ENCODE measurements around the gene RNU6-1.

RNU6-1 gene

DNA sequence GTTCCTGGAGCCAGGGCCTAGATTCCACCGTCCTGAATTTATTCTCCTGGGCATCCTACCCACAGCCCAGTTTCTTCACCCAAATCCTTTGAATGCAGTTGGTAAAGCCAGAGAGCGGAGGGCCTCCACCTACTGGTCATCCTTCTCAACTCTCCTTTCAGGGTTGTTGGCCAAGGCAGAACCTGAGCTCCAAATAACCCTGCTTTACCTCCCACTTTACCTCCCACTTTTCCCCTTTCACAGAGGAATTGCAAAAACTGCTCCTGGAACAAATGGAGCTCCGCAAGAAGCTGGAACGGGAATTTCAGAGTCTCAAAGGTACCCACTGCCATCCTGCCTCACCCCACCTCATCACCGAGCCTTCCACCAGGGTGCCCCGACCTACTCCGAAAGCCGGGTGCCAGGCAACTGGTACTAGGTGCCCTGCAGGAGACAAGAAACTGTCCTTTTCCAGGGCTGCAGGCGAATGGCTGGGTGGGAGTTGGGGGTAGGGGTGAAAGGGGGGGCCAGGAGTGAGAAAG is 7.8 kb downstream of the RNU6-1 start:
- DNase-seq = no peak

DNA sequence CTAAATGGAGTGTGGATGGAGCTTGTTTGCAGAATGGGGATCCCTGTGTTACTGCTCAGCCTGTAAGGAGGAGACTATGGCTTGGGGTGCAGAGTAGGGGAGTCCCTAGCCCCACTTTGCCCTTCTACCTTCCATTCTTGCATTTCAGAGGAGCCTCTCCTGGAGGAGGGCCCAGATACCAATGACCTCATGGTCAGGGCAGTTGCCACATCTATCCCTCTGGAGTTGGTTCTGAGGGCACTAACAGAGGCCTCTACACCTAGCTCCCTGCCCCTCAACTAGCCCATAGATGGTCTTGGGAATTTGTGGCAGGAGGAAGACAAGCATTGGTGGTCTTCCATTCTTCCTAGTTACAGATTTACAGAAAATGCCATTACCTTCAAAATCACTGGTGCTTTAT is 8.5 kb downstream of the RNU6-1 start:
- DNase-seq = no peak

DNA sequence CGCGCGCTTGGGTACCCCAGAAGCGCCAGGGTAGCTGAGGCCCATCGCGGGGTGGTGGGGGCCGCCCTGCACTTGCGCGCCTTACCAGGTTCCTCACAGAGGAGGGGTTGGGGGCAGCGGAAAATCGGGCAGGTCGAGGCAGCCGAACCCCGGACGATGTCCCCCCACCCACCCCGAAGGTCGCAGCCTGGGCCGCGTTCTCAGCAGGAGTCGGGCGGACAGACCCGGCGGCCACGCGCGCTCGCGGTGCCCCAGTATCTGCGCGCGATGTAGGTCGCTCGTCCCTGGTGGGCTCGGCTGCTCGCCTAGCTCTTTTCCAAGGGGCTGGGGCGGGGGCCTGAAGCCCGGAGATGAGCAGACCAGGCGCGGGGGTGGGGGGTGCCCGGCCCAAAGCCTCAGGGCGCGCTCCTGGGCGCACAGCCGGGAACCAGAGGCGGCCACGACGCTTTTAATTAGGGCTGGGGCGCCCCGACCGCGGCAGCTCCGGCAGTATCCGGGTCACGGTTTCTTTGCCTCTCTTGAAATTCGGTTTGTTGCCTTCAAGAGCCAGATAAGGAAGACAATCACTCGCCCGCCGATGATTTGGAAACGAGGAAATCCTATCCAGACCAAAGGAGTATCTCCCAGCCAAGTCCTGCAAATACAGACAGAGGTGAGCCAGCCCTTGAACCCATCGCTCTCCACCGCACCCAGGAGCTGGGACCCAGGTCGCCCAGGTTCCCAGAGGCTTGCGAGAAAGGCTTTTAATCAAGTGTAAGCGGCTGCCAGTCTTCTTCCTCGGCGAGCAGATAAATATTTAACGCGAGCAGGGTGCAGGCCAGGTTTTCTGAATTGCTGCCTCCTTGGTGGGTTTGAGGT is 10.0 kb downstream of the RNU6-1 start:
- DNase-seq = no peak

DNA sequence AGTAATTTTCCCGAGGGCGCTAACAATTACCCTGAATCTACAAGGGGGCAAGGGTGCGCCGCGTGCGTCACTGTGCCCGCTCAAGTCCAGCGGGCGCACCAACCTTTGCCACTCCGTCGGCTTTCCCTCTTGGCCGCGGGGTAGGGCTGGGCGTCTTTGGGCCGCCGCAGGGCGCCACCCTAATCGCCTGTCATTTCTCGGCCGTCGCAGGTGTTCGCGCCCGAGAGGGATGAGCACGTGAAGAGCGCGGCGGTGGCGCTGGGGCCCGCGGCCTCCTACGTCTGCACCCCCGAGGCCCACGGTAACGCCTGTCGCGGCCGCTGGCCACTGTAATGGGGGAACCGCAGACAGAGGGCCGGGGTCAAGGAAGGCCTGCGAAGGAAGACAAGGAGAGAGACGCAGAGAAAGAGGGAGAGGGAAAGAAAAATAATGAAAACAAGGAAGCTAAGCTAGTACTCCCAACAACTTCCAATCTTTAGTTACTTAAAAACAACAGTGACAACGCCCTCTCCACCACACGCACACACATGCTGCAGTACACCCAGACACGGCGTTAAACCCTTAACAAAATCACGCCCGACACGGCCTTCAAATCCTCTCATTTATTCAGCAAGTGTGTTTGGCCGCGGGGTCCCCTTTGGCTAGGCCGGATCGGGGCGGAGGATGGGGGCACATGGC is 10.7 kb downstream of the RNU6-1 start:
- DNase-seq = no peak

DNA sequence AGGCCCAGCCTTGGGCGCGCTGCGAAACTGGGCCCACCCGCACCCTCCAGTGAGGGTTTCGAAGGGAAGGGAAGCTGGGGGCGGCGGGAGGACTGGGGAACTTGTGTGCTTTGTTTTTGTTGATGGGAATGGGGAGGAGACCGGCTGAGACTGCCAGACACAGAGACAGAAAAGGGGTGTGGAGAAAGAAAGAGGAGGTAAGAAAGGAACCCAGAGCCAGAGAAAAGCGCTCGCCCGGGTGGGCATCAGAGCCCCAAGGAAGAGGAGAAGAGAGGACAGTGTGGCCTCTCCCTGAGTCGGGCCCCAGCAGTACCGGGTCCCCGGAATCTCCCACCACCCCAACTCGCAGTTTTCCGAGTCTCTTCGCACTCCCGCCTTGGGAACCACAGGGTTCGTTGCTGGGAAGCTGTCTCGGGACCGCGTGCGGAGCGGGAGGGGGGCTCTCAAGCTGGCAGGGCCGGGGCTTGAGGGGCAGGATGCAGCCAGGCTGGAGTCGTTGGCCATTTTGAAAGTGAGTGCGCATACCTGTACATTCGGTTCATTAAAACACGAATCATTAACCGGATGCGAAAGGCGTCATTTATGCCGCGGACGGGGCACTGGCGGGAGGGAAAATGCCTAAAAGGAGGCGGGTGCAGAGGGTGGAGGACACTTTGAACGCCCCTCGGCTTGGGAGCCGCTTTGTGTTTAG is 11.4 kb downstream of the RNU6-1 start:
- no peak for DNase-seq

DNA sequence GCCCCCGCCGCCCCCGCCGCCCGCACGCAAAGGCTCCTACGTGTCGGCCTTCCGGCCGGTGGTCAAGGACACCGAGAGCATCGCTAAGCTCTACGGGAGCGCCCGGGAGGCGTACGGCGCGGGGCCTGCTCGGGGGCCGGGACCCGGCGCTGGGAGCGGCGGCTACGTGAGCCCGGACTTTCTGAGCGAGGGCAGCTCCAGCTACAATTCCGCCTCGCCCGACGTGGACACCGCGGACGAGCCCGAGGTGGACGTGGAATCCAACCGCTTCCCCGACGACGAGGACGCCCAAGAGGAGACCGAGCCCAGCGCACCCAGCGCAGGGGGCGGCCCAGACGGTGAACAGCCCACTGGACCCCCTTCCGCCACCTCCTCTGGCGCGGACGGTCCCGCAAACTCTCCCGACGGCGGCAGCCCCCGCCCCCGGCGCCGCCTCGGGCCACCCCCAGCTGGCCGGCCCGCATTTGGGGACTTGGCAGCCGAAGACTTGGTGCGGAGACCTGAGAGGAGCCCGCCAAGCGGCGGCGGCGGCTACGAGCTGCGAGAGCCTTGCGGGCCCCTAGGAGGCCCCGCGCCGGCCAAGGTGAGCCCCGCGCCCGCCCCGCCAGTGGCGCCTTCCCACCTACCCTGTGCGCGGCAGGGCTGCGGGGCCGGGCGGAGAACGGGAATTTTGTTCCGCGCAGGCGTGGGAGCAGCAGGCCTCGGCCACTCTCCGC is 12.1 kb downstream of the RNU6-1 start:
- no peak for DNase-seq

DNA sequence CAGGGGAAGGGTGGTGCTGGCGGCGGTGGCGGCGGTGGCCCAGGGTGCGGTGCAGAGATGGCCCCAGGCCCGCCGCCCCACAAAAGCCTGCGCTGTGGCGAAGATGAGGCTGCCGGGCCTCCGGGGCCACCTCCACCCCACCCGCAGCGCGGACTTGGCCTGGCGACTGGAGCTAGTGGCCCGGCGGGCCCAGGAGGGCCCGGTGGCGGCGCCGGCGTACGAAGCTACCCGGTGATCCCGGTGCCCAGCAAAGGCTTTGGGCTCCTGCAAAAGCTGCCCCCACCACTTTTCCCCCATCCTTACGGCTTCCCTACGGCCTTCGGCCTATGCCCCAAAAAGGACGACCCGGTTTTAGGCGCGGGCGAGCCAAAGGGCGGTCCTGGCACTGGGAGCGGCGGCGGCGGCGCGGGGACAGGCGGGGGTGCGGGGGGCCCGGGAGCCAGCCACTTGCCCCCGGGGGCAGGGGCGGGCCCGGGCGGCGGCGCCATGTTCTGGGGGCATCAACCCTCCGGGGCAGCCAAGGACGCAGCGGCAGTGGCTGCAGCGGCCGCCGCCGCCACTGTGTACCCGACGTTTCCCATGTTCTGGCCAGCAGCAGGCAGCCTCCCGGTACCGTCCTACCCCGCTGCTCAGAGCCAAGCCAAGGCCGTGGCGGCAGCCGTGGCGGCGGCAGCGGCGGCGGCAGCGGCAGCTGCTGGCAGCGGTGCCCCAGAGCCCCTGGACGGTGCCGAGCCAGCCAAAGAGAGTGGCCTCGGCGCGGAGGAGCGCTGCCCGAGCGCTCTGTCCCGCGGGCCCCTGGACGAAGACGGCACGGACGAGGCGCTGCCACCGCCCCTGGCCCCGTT is 12.9 kb downstream of the RNU6-1 start:
- no peak for DNase-seq

DNA sequence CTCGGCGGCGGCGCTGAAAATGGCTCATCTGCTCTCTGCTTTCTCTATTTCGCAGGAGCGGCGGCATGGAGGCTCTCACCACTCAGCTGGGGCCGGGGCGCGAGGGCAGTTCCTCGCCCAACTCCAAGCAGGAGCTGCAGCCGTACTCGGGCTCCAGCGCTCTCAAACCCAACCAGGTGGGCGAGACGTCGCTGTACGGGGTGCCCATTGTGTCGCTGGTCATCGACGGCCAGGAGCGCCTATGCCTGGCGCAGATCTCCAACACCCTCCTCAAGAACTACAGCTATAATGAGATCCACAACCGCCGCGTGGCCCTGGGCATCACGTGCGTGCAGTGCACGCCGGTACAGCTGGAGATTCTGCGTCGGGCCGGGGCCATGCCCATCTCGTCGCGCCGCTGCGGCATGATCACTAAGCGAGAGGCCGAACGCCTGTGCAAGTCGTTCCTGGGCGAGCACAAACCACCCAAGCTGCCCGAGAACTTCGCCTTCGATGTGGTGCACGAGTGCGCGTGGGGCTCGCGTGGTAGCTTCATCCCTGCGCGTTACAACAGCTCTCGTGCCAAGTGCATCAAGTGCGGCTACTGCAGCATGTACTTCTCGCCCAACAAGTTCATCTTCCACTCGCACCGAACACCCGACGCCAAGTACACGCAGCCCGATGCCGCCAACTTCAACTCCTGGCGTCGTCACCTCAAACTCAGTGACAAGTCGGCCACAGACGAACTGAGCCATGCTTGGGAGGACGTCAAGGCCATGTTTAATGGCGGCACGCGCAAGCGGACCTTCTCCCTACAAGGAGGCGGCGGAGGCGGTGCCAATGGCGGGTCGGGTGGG is 13.7 kb downstream of the RNU6-1 start:
- no peak for DNase-seq

DNA sequence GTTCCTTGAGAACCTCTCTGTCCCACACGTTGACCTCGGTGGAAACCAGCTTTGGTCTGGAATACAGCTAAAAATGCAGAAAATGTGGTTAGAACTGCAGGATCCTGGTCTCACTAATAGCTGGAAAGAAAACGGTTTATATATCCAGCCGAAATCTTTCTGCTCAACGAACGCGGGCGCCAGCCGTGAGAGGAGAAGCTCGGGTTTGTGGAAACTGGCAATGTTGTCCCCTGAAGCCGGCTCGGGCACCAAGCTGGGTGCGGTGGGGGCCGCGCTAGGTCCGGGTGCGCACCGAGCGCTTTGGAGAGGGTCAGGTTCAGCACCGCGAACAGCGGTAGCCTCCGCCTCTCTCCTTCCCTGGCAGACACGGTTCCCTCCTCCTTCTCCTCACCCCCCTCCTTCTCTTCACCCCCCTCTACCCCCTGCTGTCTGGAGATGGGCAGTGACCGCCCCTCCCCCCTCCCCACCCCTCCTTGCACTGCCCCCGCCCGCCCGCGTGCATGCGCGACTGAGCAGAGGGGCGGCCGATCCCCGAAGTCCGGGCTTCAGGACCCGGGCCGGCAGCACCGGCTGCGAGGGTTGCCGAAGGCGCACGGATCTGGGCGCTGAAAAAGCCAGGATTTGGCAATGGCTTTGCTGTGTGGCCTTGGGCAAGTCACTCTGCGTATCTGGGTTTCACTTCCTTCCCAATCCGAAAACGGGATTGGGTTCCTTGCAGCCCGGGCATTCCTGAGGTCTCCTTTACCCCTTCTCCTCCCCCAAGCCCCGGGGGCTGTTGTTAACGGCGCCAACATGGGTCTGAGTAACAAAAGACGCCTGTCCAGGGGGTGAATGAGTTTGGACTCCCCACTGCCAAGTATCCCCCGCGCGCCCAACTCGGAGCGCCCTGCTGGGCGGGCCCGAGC is 14.6 kb downstream of the RNU6-1 start, which contains the start of gene SKOR1:
Gene SKOR1 (plus strand): TSS at position 534 of the 905 bp plus-strand sequence. CDS start 94 bp downstream, at position 628.
- no peak for DNase-seq

DNA sequence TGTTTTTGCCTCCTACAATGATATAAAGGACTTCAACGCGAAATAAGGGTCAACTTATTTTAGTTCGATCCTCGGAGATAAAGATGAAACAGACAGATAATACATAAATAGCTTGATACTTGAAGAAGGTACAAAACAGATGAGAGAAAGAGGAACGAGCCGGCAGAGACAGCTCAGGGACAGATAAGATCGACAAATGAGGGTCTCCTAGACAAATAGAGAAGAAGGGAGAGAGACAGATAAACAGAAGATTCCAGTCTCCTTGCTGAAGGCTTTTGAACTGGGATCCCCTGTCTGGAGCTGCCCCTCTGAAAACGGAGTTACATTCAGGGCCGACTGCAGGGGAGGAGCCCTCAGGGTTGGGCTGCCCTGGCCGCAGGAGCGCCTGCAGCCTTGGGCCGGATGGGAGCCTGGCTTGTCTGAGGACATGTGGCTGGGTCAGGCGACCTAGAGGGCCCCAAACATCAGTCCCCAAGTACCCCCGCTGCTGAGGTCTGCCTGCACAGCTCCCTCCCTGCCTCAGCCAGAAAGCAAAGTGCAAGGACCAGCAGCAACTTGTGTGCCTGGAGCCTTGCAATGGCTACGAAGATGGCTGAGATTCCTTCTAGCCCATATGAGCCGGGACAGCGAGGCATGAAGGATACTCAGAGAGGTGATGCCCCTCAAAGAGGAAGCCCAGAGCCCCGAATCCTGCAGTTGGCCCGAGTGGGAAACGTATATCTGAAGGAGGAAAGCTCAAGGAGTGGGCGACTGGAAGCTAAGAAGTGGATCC is 15.5 kb downstream of the RNU6-1 start:
- no peak for DNase-seq

DNA sequence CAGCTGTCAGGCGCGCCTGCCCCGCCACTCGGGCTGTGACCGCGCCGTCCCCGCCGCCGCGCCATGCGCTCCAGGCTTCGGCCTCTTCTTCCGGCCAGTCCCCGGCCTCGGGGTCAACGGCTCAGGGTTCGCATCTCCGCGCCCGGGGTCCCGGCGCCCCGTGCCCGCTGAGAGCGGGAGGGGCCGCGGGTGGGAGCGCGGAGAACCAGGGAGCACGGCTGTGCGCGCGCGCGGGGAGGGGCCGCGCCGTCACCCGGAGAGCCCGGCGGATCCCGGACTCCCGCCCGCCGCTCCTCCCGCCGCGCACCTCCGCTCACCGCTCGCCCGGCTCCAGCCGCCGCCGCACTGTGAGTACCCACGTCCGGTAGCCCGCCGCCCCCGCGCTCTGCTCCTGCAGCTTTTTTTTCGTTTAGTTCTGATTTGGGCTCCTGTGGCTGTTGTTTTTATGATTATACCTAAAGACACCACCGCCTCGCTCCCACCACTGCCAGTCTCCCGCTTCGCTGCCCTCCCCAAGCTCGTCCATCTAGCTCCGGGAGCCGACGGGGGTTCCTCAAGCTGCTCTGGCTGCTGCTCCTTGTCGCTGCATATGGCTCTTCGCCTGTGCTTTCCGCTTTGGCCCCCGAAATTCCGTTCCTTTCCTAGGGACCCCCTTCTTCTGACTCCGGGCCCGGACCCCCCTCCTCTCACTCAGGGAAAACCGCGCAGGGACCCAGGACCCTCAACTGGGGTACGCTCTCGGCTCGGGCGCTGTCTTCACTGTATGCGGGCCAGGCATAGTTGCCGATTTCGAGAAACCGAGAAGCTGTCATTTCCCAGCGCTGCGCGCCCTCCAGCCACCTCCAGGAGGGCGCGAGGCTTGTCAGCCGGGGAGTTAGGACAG is 16.3 kb downstream of the RNU6-1 start:
- DNase-seq = no peak

DNA sequence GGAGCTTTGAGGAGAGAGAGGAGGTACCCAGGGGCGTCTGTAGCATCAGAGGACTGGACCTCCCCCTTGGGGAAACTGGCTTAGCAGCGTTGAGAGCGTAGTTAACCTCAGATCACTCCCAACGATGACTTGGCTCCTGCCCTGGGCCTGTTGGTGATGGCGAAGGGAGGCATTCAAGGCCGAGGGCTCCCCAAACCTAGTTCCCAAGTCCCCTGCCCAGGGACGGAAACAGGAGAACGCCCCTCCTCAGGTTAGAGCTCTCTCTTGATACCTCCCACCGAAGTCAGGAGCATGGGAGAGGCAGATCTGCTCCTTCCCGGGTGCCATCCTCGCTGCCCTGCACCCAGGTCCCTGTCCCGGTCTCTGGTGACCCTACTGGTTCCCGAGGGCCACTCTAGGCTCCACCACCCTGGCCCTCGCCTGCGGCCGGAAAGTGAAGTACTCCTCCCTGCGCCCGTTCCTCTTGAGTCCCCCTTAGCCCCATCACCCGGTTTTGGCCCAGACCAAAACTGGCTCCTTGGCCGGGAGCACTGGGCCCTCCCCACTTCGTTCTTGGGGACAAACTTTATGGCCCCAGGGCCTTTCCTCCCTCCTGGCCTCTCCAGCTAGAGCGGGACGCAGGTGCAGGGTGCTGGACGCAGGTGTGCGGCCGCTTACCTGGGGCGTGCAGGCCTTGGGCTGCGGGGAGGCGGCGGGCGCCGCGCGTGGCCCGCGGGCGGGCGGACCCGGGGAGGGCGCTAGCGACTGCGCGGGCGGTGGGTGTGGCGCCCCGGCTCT is 17.1 kb downstream of the RNU6-1 start:
- no peak for DNase-seq

DNA sequence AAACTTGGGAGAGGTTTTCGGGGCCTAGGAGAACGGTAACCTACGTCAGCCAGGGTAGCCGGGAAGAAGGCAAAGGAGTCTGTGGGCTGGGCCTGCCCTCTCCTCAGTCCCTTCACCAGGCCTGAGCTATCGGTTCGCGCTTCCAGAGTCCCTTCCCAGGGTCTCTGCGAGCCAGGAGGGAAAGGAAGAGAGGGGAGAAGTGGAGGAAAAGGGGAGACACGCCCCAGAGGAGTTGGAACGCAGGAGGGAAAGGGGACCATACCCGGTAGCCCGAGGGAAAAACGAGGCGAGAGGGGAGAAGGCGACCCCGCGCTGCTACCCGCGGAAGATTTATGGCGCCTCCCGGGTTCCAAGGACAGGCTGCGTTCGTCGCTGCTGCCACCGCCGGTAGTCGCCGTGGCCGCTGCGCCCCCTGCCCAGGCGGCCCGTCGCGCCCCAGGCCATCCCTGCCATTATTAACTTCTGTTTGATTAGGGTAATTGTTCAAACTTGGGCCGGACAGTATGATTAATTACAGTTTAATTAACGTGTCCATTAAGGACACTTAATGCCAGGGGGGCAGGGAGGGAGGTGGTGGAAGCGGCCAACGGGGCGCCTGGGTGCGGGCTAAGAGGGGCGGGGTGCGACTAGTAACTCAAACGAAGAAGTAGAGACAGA is 17.9 kb downstream of the RNU6-1 start:
- DNase-seq = no peak

DNA sequence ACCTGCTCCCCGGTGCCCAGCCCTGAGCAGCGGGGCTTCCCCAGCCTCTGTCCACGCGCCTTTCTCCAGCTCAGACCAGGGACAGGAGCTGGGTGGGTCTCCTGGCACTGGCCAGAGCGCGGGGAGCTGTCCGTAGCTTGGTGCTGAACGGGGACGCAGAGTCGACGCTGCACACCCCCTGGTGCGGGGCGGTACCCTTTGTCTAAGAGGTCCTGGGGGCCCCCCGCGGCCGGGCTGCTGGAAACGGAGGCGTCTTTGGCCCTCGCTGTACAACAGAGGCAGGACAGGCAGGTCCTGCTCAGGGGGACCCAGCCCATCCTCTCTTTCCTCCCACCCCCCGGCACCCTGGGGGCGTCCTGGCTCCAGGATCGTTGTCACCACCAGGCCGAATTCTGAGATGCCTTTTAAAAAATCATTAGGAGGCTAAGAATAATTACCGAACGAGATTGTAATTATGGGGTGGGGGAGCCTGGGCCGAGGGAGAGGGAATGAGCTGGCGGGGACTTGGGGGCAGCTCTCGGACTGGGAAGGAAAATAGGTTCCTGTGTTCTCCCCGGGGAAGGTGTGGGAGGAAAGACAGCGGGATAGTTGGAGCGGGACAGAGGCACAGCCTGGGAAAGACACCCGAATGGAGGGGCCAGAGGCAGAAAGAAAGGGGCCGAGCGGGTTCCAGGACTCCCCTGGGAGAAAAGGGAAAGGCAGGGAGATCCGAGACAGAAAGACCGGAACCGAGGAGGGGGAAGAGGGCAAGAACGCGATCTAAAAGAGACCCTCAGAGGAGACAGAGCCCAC is 18.7 kb downstream of the RNU6-1 start:
- DNase-seq = no peak

DNA sequence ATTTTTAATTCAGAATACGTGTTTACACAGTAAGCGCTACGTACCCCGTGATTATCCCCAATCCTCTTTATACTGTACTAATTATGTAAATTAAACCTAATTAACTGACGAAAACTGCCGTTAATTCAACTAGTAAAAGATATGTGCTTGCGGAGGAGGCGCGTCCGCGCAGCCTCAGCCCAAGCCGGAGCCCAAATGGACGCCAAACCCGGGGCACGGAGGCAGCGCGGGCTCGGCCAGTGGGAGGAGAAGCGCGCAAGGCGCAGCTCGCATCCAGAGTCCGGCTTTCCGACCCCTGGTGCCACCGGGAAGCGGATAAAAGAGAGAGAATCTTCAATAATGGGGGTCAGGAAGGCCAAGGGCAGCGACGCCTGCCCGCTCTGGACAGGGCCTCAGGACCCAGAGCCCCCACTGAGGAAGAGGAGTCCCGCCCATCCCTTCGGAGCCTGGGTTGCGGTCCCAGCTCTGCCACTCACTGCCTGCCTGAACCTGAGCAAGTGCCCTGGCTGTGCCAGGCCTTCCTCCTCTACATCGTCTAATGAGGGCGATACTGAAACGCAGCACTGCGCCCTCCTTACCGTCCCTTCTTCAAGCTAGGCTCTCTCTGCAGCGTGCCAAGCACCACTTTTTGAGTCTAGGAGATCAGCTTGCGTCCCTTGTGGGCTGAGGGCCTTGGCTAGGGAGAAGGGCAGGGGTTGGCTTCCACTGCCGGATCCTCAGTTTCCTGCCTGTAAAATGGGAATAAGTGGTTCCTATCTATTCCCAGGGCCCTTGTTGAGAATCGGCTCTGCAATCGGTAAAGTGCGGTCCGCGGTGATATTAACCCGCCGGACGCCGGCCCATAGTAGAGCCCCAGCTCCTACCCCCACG is 19.5 kb downstream of the RNU6-1 start:
- DNase-seq = no peak

Measured in CD4-positive, alpha-beta T cell treated with Interleukin-12 subunit alpha and Interleukin-12 subunit beta, for 1 hour (primary cell).